HG02943 (cell line): ENCODE results near the gene OR4C16.

ENCODE experiments used
- ATAC-seq: cut with Tn5 transposase; IDR thresholded peaks from one replicate; pipeline ENCODE4 v1.9.1; 2021; ENCODE audit warnings: mild to moderate bottlenecking, low read depth, moderate library complexity; ENCODE audit not compliant: unreplicated experiment

OR4C16 gene

GRCh38 chr11:55571828-55572227 is at the start of gene OR4C16:
Gene OR4C16 (plus strand): TSS chr11:55572128. CDS start chr11:55572128, 0 bp downstream.
- no peak for ATAC-seq

- ATAC-seq: no peak
These were observed 17.8 kb upstream of the OR4C16 start, which contains the start of gene OR4C15 for GRCh38 chr11:55554169-55554568. Gene OR4C15 (plus strand): TSS chr11:55554469. CDS start chr11:55554469, 0 bp downstream.

- no peak for ATAC-seq
These were observed 620 bp downstream of the OR4C16 start for GRCh38 chr11:55572548-55572947.

GRCh38 chr11:55607545-55607944 is 35.6 kb downstream of the OR4C16 start, which contains the start of gene OR4C11:
Gene OR4C11 (minus strand): TSS chr11:55607645. CDS start chr11:55604373, 3,272 bp downstream.
- no peak for ATAC-seq
